Measurements from ENCODE around the gene FMN1. TPM values are rescaled to one million over a fixed set of nuclear protein-coding genes. Genes with fewer than 3 reads are reported as not detected.

The FMN1 gene
- total RNA-seq, 2 donors from 2014 or later = 2.4 to 3.1 TPM

DNA sequence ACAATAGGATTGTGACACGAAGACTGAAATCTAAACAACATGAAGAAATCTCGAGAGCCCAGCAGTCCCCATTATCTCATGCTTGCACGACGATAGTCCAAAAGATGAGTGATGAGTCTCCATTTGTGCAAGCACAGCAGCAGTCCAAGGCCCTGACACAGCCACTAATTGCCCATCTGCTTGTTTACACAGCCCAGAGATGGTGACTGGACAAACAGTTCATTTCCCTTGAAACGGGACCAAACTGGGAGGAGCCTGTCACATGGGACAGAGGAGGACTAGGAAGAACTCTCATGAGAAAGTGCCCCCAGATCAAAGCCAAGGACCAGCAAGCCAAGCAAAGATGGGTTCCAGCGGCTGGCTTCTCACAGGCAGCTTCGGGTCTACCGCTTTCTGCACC lies 355.7 kb downstream of the FMN1 start:
- Histone ChIP-seq H3K27me3 (no peaks in the 10 kb centered on the region), H3K4me1 (no peaks in the 10 kb centered on the region), H3K27ac (no peak overlapping the region), H3K9me3 (no peaks in the 10 kb centered on the region), H3K36me3 (no peaks in the 10 kb centered on the region), H3K4me3 (no peak overlapping the region)
- no peak for DNase-seq (ENCODE audit: low spot score)
- TF ChIP-seq CTCF (IDR thresholded peaks at IDR 0.05) = no peak

DNA sequence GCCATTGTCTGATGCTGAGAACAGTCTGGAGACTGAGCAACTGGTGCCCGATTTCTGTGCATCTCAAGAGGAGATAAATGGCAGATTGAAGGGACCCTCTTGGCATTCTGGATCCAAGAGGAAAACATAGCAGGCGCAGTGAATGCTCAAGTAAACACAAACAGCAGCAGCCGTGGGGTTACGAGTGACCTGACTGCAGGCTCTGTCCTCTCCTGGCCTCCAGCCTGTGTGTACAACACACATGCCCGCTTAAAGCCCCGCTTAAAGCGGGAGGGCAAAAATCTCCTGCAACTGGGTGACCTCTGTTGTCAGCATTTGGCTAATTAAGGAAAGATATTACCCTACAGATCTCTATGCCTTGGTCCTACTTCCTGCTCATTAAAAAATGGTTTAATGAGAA lies 356.2 kb downstream of the FMN1 start:
- Histone ChIP-seq H3K27me3 (no peaks in the 10 kb centered on the region), H3K4me1 (no peaks in the 10 kb centered on the region), H3K9me3 (no peaks in the 10 kb centered on the region), H3K4me3 (no peak overlapping the region), H3K27ac (no peak overlapping the region), H3K36me3 (no peaks in the 10 kb centered on the region)
- TF ChIP-seq CTCF (IDR thresholded peaks at IDR 0.05) = no peak
- no peak for DNase-seq (ENCODE audit: low spot score)

GRCh38 chr15:32837935-32838334 lies 356.6 kb downstream of the FMN1 start:
- H3K27me3 ChIP-seq = no peaks in the 10 kb centered on the region
- H3K4me1 ChIP-seq = no peaks in the 10 kb centered on the region
- no peak overlapping the region for H3K4me3 ChIP-seq
- no peak for DNase-seq (ENCODE audit: low spot score)
- no peak overlapping the region for H3K27ac ChIP-seq
- no peaks in the 10 kb centered on the region for H3K36me3 ChIP-seq
- TF ChIP-seq CTCF (IDR thresholded peaks at IDR 0.05) = no peak
- H3K9me3 ChIP-seq = no peaks in the 10 kb centered on the region

GRCh38 chr15:32834156-32834555 lies 360.4 kb downstream of the FMN1 start:
- Histone ChIP-seq H3K27me3 (no peaks in the 10 kb centered on the region), H3K36me3 (no peaks in the 10 kb centered on the region), H3K4me1 (no peaks in the 10 kb centered on the region), H3K27ac (no peak overlapping the region), H3K9me3 (no peaks in the 10 kb centered on the region), H3K4me3 (no peak overlapping the region)
- no peak for DNase-seq (ENCODE audit: low spot score)
- no peak for TF ChIP-seq CTCF (IDR thresholded peaks at IDR 0.05)

- H3K27ac ChIP-seq = no peak overlapping the region
- no peaks in the 10 kb centered on the region for H3K4me1 ChIP-seq
- no peak overlapping the region for H3K4me3 ChIP-seq
- DNase-seq (ENCODE audit: low spot score) = no peak
- TF ChIP-seq CTCF (IDR thresholded peaks at IDR 0.05) = no peak
- H3K27me3 ChIP-seq = no peaks in the 10 kb centered on the region
- H3K9me3 ChIP-seq = no peaks in the 10 kb centered on the region
- no peaks in the 10 kb centered on the region for H3K36me3 ChIP-seq
Measured at GRCh38 chr15:32833379-32833821, 361.1 kb downstream of the FMN1 start.

- H3K27me3 ChIP-seq = no peaks in the 10 kb centered on the region
- no peak overlapping the region for H3K4me3 ChIP-seq
- TF ChIP-seq CTCF (IDR thresholded peaks at IDR 0.05) = no peak
- no peak for DNase-seq (ENCODE audit: low spot score)
- no peaks in the 10 kb centered on the region for H3K9me3 ChIP-seq
- H3K27ac ChIP-seq = no peak overlapping the region
- no peaks in the 10 kb centered on the region for H3K36me3 ChIP-seq
- H3K4me1 ChIP-seq = no peaks in the 10 kb centered on the region
Measured at GRCh38 chr15:32831485-32831884, 363.0 kb downstream of the FMN1 start.

All from right atrium auricular region (tissue), 2 donors.